Ishikawa (cell line): ENCODE data around the gene NFE2L3.

Source experiments
- CEBPB ChIP-seq: IDR thresholded peaks from 2 replicates; pipeline ENCODE4 v1.6.1; 2012
- CREB1 ChIP-seq: IDR thresholded peaks from 2 replicates; pipeline ENCODE4 v1.6.1; 2012; ENCODE audit warnings: low read depth
- EGR1 ChIP-seq: IDR thresholded peaks from 2 replicates; pipeline ENCODE4 v1.6.1; 2012
- EP300 ChIP-seq: IDR thresholded peaks from 2 replicates; pipeline ENCODE4 v1.6.1; 2012; ENCODE audit warnings: borderline replicate concordance
- FOXM1 ChIP-seq: IDR thresholded peaks from 2 replicates; pipeline ENCODE4 v1.6.1; 2012; ENCODE audit warnings: low read depth, borderline replicate concordance
- NFIC ChIP-seq: IDR thresholded peaks from 2 replicates; pipeline ENCODE4 v1.6.1; 2012
- RAD21 ChIP-seq: IDR thresholded peaks from 2 replicates; pipeline ENCODE4 v1.6.1; 2012; ENCODE audit warnings: low read depth
- TAF1 ChIP-seq: IDR thresholded peaks from 2 replicates; pipeline ENCODE4 v1.6.1; 2012; ENCODE audit warnings: low read depth, mild to moderate bottlenecking
- TCF12 ChIP-seq: IDR thresholded peaks from 2 replicates; pipeline ENCODE4 v1.6.1; 2012; ENCODE audit warnings: low read depth
- TEAD4 ChIP-seq: IDR thresholded peaks from 2 replicates; pipeline ENCODE4 v1.6.1; 2012
- YY1 ChIP-seq: IDR thresholded peaks from 2 replicates; pipeline ENCODE4 v1.6.1; 2012; ENCODE audit warnings: low read depth
- ZBTB7A ChIP-seq: IDR thresholded peaks from 2 replicates; pipeline ENCODE4 v1.6.1; 2012; ENCODE audit warnings: low read depth
- TF ChIP-seq, protein P1 (sequence below): IDR thresholded peaks from 2 replicates; pipeline ENCODE4 v1.6.1; 2012
- TF ChIP-seq, protein P2 (sequence below): IDR thresholded peaks from 2 replicates; pipeline ENCODE4 v1.6.1; 2012; ENCODE audit warnings: low read depth, mild to moderate bottlenecking
- TF ChIP-seq, protein P3 (sequence below): IDR thresholded peaks from 2 replicates; pipeline ENCODE4 v1.6.1; 2012

Gene NFE2L3

DNA sequence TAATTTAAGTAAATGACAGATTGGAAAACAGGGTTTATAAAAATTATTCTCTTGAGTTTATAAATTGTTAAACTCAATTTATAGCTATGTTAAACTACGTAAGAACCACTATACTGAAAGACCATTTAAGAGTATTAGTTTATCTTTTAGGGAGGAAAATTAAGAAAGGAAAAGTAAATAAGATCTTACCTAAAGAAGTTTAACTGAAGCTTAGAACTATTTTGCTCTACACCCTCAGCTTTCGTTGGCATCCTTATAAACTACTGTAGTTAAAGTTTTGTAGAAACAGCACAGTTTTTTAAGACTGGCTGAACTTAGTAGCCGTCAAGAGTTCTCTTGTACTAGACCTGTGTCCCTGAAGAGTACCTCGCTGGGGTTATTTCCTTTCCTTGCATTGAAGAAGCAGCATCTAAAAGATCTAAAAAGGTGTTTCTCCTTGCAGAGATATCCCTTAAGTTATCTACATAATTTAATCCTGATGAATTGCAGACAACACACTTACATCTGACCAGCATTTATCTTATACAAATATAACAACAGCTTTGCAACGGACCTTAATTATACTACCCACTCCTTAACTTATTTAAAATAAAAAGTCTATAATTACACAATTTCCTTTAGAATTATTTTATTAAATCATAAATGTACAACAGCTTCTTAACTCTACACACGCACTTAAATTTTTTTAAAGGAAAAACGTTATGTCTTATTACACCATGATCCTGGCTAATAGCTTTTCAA lies 39.4 kb downstream of the NFE2L3 start:
- TF ChIP-seq CREB1 (no peak), YY1 (no peak), EGR1 (no peak), FOXM1 (no peak), ZBTB7A (no peak), NFIC (no peak), TEAD4 (no peak), RAD21 (no peak), EP300 (no peak), TCF12 (no peak), CEBPB (no peak), TAF1 (no peak)
- TF ChIP-seq, protein P1, sequence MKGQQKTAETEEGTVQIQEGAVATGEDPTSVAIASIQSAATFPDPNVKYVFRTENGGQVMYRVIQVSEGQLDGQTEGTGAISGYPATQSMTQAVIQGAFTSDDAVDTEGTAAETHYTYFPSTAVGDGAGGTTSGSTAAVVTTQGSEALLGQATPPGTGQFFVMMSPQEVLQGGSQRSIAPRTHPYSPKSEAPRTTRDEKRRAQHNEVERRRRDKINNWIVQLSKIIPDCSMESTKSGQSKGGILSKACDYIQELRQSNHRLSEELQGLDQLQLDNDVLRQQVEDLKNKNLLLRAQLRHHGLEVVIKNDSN, result no peak
- TF ChIP-seq, protein P2, sequence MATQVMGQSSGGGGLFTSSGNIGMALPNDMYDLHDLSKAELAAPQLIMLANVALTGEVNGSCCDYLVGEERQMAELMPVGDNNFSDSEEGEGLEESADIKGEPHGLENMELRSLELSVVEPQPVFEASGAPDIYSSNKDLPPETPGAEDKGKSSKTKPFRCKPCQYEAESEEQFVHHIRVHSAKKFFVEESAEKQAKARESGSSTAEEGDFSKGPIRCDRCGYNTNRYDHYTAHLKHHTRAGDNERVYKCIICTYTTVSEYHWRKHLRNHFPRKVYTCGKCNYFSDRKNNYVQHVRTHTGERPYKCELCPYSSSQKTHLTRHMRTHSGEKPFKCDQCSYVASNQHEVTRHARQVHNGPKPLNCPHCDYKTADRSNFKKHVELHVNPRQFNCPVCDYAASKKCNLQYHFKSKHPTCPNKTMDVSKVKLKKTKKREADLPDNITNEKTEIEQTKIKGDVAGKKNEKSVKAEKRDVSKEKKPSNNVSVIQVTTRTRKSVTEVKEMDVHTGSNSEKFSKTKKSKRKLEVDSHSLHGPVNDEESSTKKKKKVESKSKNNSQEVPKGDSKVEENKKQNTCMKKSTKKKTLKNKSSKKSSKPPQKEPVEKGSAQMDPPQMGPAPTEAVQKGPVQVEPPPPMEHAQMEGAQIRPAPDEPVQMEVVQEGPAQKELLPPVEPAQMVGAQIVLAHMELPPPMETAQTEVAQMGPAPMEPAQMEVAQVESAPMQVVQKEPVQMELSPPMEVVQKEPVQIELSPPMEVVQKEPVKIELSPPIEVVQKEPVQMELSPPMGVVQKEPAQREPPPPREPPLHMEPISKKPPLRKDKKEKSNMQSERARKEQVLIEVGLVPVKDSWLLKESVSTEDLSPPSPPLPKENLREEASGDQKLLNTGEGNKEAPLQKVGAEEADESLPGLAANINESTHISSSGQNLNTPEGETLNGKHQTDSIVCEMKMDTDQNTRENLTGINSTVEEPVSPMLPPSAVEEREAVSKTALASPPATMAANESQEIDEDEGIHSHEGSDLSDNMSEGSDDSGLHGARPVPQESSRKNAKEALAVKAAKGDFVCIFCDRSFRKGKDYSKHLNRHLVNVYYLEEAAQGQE, result no peak
- TF ChIP-seq, protein P3, sequence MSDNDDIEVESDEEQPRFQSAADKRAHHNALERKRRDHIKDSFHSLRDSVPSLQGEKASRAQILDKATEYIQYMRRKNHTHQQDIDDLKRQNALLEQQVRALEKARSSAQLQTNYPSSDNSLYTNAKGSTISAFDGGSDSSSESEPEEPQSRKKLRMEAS, result no peak

DNA sequence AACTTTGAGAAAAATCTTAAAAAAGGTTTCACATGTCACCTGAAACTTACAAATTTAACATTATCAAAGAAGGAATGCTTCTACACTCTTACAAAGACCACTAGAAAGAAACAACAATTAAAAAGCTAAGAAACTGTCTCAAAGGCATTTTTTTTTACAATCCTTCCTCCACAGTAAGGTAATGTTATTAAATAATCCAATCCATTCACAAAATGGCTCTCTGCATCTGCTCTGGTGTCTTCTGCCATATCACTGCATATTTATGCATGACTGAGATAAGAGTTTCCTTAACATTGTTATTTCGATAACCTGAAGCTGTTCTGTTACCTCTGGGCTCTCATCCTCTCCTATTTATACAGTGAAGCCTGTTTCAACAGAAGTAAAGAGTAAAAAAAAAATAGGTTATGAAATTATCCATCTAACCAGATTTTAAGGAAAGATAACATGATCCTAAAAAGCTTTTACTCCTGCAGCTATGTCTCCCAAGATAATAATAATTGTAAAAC lies 40.0 kb downstream of the NFE2L3 start:
- TF ChIP-seq FOXM1 (no peak), CREB1 (no peak), TEAD4 (no peak)
- TF ChIP-seq, protein P2, result no peak
- TF ChIP-seq, protein P3, result no peak

DNA sequence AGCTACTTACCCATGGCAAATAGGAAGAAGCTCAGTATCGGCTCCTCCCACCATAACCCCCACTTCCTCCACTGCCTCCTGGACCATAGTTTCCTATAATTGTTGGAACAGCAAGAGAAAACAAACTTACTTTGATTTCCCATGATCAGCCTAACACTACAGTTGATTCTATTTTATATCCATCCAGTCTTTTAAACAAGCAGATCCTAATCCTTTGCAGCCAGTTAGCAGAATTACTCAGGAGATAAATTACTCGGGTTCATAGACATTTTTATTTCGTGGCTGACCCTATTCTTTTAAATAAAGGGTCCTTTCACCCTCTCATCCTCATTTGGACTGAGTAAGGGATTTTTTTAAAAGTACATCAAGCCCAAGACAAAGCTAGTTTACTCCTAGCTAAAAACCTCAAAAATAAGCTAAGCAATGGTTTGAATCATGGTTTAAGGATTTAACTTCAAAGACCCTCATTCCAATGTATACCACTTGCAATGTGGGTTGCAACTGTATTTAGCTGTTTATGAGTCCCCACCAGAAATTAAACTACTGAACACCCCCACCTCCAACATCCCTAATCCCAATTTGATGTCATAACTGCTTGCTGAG lies 40.6 kb downstream of the NFE2L3 start:
- TF ChIP-seq TAF1 (no peak), YY1 (no peak), TEAD4 (no peak), RAD21 (no peak)
- TF ChIP-seq, protein P1, result no peak
- TF ChIP-seq, protein P2, result no peak

DNA sequence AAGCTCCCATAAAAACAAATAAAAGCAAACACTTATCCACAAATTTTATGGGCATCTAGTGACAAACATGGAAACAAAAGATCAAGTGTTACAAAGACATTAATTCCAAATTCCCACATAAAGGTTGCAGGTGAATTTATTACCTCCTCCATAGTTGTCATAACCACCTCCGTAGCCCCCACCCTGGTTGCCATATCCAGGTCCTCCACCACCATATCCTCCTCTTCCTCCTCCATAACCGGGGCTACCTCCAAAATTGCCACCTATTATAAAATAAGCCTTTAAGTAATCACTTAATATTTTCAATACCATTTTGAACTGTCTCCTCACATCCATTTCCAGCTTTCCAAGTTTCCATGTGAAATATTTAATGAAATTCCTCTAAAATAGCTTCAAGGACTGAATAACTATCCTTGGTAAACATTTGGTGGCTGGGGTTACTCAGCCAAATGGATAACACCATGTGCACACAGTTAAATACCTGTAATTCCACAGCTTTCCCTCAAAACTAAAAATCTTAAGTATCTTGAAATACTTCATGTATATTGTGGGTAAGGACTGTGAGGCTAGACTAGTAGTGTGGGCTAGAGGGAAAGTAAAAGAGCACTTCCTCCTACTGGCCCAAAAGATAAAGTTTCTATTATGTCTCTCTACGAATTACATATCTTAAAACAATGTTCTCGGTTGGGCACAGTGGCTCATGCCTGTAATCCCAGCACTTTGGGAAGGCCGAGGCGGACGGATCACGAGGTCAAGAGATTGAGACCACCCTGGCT lies 41.6 kb downstream of the NFE2L3 start:
- TF ChIP-seq EP300 (no peak), TCF12 (no peak), YY1 (no peak), FOXM1 (no peak), RAD21 (no peak), TAF1 (no peak), NFIC (no peak), CEBPB (no peak), EGR1 (no peak)
- TF ChIP-seq, protein P3, result no peak
- TF ChIP-seq, protein P2, result no peak
